ENCODE data around the gene TPMT. TPM values are rescaled to one million over a fixed set of nuclear protein-coding genes. Genes with fewer than 3 reads are reported as not detected.

The TPMT gene
- total RNA-seq, 1 donor from 2014 or later: 11.0 TPM

GRCh38 chr6:18081025-18081668 lies 73.7 kb downstream of the TPMT start:
- TF ChIP-seq POLR2AphosphoS5 (IDR thresholded peaks at IDR 0.05; ENCODE audit: insufficient read depth in 1 of 2, low read depth in 1 of 2): no peak
- TF ChIP-seq CTCF (IDR thresholded peaks at IDR 0.05): no peak
- no peak for TF ChIP-seq POLR2A (IDR thresholded peaks at IDR 0.05)
- DNase-seq (ENCODE audit: extremely low spot score in 2 of 2): no peak
- no peak overlapping the region for H3K27ac ChIP-seq
- intact Hi-C loops (cut with DNase I): no loop called here
- H3K36me3 ChIP-seq: no peaks in the 10 kb centered on the region
- H3K9me3 ChIP-seq: no peaks in the 10 kb centered on the region
- H3K27me3 ChIP-seq: no peaks in the 10 kb centered on the region
- no peaks in the 10 kb centered on the region for H3K4me1 ChIP-seq
- no peak overlapping the region for H3K4me3 ChIP-seq

- no peaks in the 10 kb centered on the region for H3K9me3 ChIP-seq
- intact Hi-C loops (cut with DNase I): no loop called here
- TF ChIP-seq POLR2AphosphoS5 (IDR thresholded peaks at IDR 0.05; ENCODE audit: insufficient read depth in 1 of 2, low read depth in 1 of 2): no peak
- TF ChIP-seq CTCF (IDR thresholded peaks at IDR 0.05): no peak
- no peak for TF ChIP-seq POLR2A (IDR thresholded peaks at IDR 0.05)
- no peaks in the 10 kb centered on the region for H3K27me3 ChIP-seq
- H3K4me3 ChIP-seq: no peak overlapping the region
- H3K36me3 ChIP-seq: no peaks in the 10 kb centered on the region
- H3K4me1 ChIP-seq: no peaks in the 10 kb centered on the region
- no peak for DNase-seq (ENCODE audit: extremely low spot score in 2 of 2)
- no peak overlapping the region for H3K27ac ChIP-seq
These were observed 74.3 kb downstream of the TPMT start for GRCh38 chr6:18080544-18080943.

GRCh38 chr6:18078866-18079265 lies 76.0 kb downstream of the TPMT start:
- no peaks in the 10 kb centered on the region for H3K4me1 ChIP-seq
- TF ChIP-seq POLR2A (IDR thresholded peaks at IDR 0.05) (no peak), POLR2AphosphoS5 (IDR thresholded peaks at IDR 0.05; ENCODE audit: insufficient read depth in 1 of 2, low read depth in 1 of 2) (no peak), CTCF (IDR thresholded peaks at IDR 0.05) (no peak)
- no peaks in the 10 kb centered on the region for H3K27me3 ChIP-seq
- no peak overlapping the region for H3K4me3 ChIP-seq
- intact Hi-C loops (cut with DNase I): no loop called here
- H3K36me3 ChIP-seq: no peaks in the 10 kb centered on the region
- no peaks in the 10 kb centered on the region for H3K9me3 ChIP-seq
- DNase-seq (ENCODE audit: extremely low spot score in 2 of 2): no peak
- no peak overlapping the region for H3K27ac ChIP-seq

Other genes starting within 250 kb of the TPMT start
- gene KIF13A, start 167.4 kb downstream of the TPMT start, total RNA-seq: 43.0 TPM
- 0.74 TPM for gene NHLRC1, start 32.4 kb downstream of the TPMT start, total RNA-seq
- gene KDM1B, start 345 bp upstream of the TPMT start, total RNA-seq: 20.6 TPM
- gene DEK, start 109.5 kb upstream of the TPMT start, total RNA-seq: 121 TPM
- gene RNF144B, start 232.3 kb upstream of the TPMT start, total RNA-seq: 6.9 TPM

Data from vagina (tissue), 2 donors.